Panc1 (cell line): ENCODE measurements around the gene PDE4A.

Experiments
- CTCF ChIP-seq: fragments of 450-650 bp; IDR thresholded peaks from 2 replicates; pipeline ENCODE4 v1.5.1; 2017; ENCODE audit warnings: mild to moderate bottlenecking
- POLR2AphosphoS5 ChIP-seq: IDR thresholded peaks from 2 replicates; pipeline ENCODE4 v1.6.1; 2012; ENCODE audit warnings: mild to moderate bottlenecking, low read depth, low read length, moderate library complexity
- TCF7L2 ChIP-seq: IDR thresholded peaks from 2 replicates; pipeline ENCODE4 v1.6.1; 2011; ENCODE audit warnings: mild to moderate bottlenecking, low read depth, low read length, inconsistent platforms

DNA sequence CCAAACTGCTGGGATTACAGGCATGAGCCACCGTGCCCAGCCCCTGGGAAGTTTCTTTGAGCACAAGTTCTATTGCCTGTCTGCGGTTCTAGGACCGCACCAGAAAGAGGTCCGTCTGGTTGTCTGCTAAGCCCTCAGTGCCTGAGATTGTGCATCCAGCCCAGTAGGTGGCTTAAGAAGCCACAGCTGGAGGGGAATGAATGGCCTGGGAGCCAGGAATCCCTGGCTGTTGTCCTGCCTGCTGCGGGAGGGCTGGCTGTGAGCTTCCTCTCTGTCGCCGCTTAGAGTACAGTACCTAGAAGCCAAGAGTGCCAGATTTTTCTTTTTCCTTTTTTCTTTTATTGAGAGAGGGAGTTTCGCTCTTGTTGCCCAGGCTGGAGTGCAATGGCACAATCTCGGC is 35.8 kb upstream of the PDE4A start:
- no peak for TF ChIP-seq POLR2AphosphoS5
- TF ChIP-seq CTCF: no peak
- no peak for TF ChIP-seq TCF7L2
